ENCODE data around the gene KCTD1. TPM values are rescaled to one million over a fixed set of nuclear protein-coding genes. Genes with fewer than 3 reads are reported as not detected.

Gene KCTD1
- total and polyA plus RNA-seq, 2 donors (not counting 1 experiment from before 2014, with no cell fraction given): 2.3 to 5.0 TPM

GRCh38 chr18:26535630-26536029 is 12.7 kb downstream of the KCTD1 start:
- no peak overlapping the region for H3K4me3 Mint-ChIP-seq
- no peaks in the 10 kb centered on the region for H3K79me2 ChIP-seq (ENCODE audit: control insufficient read depth, insufficient read depth, low read length)
- H3K4me1 ChIP-seq (ENCODE audit: control insufficient read depth in 2 of 2, insufficient read depth in 2 of 2, low read length in 2 of 2): no peaks in the 10 kb centered on the region
- H2AFZ ChIP-seq (ENCODE audit: insufficient read depth, low read depth, low read length, poor library complexity, severe bottlenecking): no peak overlapping the region
- H3K4me1 Mint-ChIP-seq: no peaks in the 10 kb centered on the region
- ATAC-seq (ENCODE audit: low read depth) (no peak), DNase-seq (no peak)
- H4K20me1 ChIP-seq (ENCODE audit: control insufficient read depth, insufficient read depth, low read length, poor library complexity, severe bottlenecking): no peaks in the 10 kb centered on the region
- no peak overlapping the region for H3K4me2 ChIP-seq (replicated peaks; ENCODE audit: low read depth, low read length, poor library complexity, severe bottlenecking)
- POLR2A ChIA-PET: no interaction called here
- intact Hi-C loops (cut with micrococcal nuclease): no loop called here
- no peaks in the 10 kb centered on the region for H3K9me3 ChIP-seq (ENCODE audit: control extremely low read depth in 1 of 3, control insufficient read depth in 2 of 3, insufficient read depth in 1 of 3, low read length in 2 of 3)
- H3K27ac Mint-ChIP-seq: no peak overlapping the region
- H3K9me3 Mint-ChIP-seq (ENCODE audit: insufficient read depth): no peaks in the 10 kb centered on the region
- H3K27me3 Mint-ChIP-seq: no peaks in the 10 kb centered on the region
- TF ChIP-seq EZH2 (IDR thresholded peaks at IDR 0.05; ENCODE audit: borderline replicate concordance, insufficient read depth, low read depth, low read length, poor library complexity, severe bottlenecking) (no peak), CTCF (IDR thresholded peaks at IDR 0.05) (no peak)
- CTCF ChIA-PET: no interaction called here
- no peaks in the 10 kb centered on the region for H3K27me3 ChIP-seq (replicated peaks in 1 of 4; ENCODE audit: control extremely low read depth in 1 of 4, control insufficient read depth in 3 of 4, insufficient read depth in 4 of 4, low read length in 3 of 4)
- no peak overlapping the region for H3K9ac ChIP-seq (ENCODE audit: low read length)
- H3K4me3 ChIP-seq (ENCODE audit: control extremely low read depth in 1 of 5, extremely low read depth in 1 of 5, insufficient read depth in 1 of 5, low read depth in 2 of 5, low read length in 4 of 5): no peak overlapping the region
- H3K36me3 ChIP-seq (replicated peaks in 1 of 2; ENCODE audit: control extremely low read depth in 1 of 2, control insufficient read depth in 1 of 2, extremely low read depth in 1 of 2, insufficient read depth in 2 of 2, low read length in 1 of 2): no peaks in the 10 kb centered on the region
- no peak overlapping the region for H3K27ac ChIP-seq (ENCODE audit: low read length in 2 of 2)

DNA sequence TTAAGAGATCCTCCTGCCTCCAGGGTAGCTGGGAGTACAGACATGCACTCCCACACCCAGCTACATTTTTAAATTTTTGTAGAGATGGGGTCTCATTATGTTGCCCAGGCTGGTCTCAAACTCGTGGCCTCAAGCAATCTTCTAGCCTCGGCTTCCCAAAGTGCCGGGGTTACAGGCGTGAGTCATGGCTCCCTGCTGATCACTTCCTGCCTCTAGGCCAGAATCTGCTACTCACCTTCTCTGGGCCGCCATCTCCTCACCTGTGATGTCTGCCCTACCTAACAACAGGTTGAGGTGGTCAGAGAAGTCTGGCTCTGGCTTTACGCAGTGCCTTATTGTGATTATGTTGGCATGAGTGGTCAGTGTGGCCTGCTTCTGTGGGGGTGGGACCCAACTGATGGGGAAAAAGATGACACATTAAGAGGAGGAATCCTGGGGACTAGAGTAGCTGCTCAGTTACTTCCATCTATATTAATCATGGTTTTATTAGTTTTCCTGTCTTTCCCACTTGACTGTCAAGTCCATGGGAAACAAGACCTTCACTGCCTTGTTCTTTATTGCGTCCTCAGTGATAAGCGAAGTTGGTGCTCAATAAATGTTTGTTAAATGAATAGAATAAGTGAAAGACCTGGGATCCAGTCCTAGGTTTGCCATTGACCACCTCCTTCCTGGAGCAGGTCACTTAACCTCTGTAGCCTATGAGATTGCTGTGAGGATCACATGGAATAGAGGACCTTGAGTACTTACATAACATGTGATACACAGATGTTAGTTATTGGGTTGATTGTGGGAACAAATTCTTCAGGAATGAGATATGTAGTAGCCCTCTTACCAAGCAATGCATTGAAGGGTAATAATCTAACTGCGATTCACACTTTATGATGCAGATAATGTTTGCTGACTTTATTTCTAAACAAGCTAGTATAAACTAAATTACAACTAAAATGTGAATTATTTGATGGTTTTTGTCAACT is 15.7 kb downstream of the KCTD1 start:
- CTCF ChIA-PET: interaction anchor here (0.7 kb wide), 1 partner anchor 18 kb away, joined by 3 read pairs; no protein-coding TSS in a partner anchor

More for the DNA sequence above, 15.7 kb downstream of the KCTD1 start:
- TF ChIP-seq EZH2 (IDR thresholded peaks at IDR 0.05; ENCODE audit: borderline replicate concordance, insufficient read depth, low read depth, low read length, poor library complexity, severe bottlenecking): no peak
- TF ChIP-seq CTCF (IDR thresholded peaks at IDR 0.05): no peak
- no peak for DNase-seq
- Histone ChIP-seq H3K36me3 (replicated peaks in 1 of 2; ENCODE audit: control extremely low read depth in 1 of 2, control insufficient read depth in 1 of 2, extremely low read depth in 1 of 2, insufficient read depth in 2 of 2, low read length in 1 of 2) (no peaks in the 10 kb centered on the region), H3K27me3 (replicated peaks in 1 of 4; ENCODE audit: control extremely low read depth in 1 of 4, control insufficient read depth in 3 of 4, insufficient read depth in 4 of 4, low read length in 3 of 4) (no peaks in the 10 kb centered on the region), H3K4me3 (ENCODE audit: control extremely low read depth in 1 of 5, extremely low read depth in 1 of 5, insufficient read depth in 1 of 5, low read depth in 2 of 5, low read length in 4 of 5) (no peak overlapping the region), H3K9ac (ENCODE audit: low read length) (no peak overlapping the region), H3K27ac (ENCODE audit: low read length in 2 of 2) (no peak overlapping the region), H3K4me1 (ENCODE audit: control insufficient read depth in 2 of 2, insufficient read depth in 2 of 2, low read length in 2 of 2) (no peaks in the 10 kb centered on the region), H4K20me1 (ENCODE audit: control insufficient read depth, insufficient read depth, low read length, poor library complexity, severe bottlenecking) (no peaks in the 10 kb centered on the region), H3K9me3 (ENCODE audit: control extremely low read depth in 1 of 3, control insufficient read depth in 2 of 3, insufficient read depth in 1 of 3, low read length in 2 of 3) (no peaks in the 10 kb centered on the region), H3K79me2 (ENCODE audit: control insufficient read depth, insufficient read depth, low read length) (no peaks in the 10 kb centered on the region), H3K4me2 (replicated peaks; ENCODE audit: low read depth, low read length, poor library complexity, severe bottlenecking) (no peak overlapping the region), H2AFZ (ENCODE audit: insufficient read depth, low read depth, low read length, poor library complexity, severe bottlenecking) (no peak overlapping the region)
- POLR2A ChIA-PET: no interaction called here
- no peak for ATAC-seq (ENCODE audit: low read depth)
- H3K4me1 Mint-ChIP-seq: no peaks in the 10 kb centered on the region
- H3K4me3 Mint-ChIP-seq: no peak overlapping the region
- intact Hi-C loops (cut with micrococcal nuclease): no loop called here
- no peak overlapping the region for H3K27ac Mint-ChIP-seq
- H3K9me3 Mint-ChIP-seq (ENCODE audit: insufficient read depth): no peaks in the 10 kb centered on the region
- H3K27me3 Mint-ChIP-seq: no peaks in the 10 kb centered on the region
- 91% methylated on average over 6 of the region's 9 CpGs for WGBS (ENCODE audit: insufficient coverage)

Data from B cell (primary cell).